ENCODE measurements around the gene NOP9.

NOP9 gene

DNA sequence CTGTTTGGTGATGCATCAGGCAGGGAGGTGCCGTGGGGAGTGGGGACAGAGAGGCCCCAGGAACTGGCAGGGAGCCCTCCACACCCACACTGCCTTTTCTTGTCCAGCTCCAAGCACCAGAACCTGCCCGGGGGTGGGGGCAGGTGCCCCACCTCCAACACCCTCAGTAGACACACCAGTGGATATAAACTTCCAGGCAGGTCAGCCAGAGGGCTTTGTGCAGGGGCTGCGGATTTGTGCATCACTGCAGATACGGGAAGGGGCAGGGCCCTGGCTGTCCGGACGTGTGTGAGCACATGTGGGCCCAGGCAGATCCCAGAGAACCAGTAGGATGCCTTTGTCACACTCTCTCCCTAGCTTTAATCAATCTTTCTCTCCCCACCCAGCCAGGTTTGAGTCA is 35.4 kb upstream of the NOP9 start:
- Histone ChIP-seq H3K27ac (ENCODE audit: low read depth, low read length) (no peak overlapping the region), H3K9me3 (ENCODE audit: control insufficient read depth, insufficient read depth, low read depth, low read length) (no peaks in the 10 kb centered on the region), H3K4me3 (ENCODE audit: low read depth, low read length) (no peak overlapping the region), H3K27me3 (ENCODE audit: control insufficient read depth, insufficient read depth, low read length) (no peaks in the 10 kb centered on the region), H3K4me1 (ENCODE audit: control insufficient read depth, insufficient read depth, low read length) (0 out of 2 replicates have a peak, but pooled peaks cover 3% of the 10 kb centered on the region), H3K9ac (ENCODE audit: low read length) (no peak overlapping the region), H3K36me3 (ENCODE audit: control insufficient read depth, insufficient read depth, low read length) (peaks cover 27% of the 10 kb centered on the region)

DNA sequence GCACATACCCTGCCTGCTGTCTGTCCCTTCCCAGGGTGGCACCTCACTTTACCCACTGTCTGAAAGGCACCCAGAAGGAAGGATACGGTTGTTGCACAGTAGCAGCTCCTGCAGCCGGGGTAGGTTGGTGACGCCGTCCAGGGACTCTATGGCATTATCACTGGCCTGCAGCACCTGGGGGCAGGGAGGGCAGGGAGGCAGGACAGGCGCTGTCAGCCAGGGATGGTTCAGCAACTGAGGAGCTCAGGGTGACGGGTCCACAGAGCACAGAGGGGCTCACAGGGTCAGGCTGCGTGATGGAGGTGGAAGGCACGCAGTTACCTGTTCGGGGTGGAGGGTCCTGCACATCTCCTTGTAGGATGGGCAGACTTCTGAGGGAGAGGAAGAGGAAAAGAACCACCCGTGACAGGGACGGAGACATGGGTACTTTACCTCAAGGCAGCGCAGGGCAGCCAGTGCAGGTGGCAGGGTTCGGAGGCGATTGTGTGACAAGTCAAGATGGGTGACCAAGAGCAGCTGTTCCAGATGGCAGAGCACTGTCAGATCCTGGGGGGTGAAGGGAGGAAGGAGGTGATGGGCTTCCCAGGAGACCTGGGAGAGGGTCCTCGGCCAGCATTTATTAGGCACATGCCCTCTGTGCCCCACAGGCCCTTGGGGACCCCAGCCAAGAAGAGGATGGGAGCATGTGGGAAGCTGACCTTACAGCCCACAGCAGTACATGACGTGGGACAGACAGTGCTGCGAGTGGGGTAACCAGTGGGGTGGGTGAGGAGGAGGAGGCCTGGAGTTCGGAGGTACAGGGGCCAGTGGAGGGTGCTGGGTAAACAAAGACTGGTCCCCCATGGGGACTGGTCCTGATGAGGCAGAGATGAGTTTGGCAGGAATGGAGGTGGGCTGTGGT is 33.1 kb upstream of the NOP9 start:
- no peaks in the 10 kb centered on the region for H3K9me3 ChIP-seq (ENCODE audit: control insufficient read depth, insufficient read depth, low read depth, low read length)
- H3K36me3 ChIP-seq (ENCODE audit: control insufficient read depth, insufficient read depth, low read length), result peaks cover 29% of the 10 kb centered on the region
- H3K4me1 ChIP-seq (ENCODE audit: control insufficient read depth, insufficient read depth, low read length), result 0 out of 2 replicates have a peak, but pooled peaks cover 3% of the 10 kb centered on the region
- no peak overlapping the region for H3K4me3 ChIP-seq (ENCODE audit: low read depth, low read length)
- no peak overlapping the region for H3K9ac ChIP-seq (ENCODE audit: low read length)
- no peak overlapping the region for H3K27ac ChIP-seq (ENCODE audit: low read depth, low read length)
- H3K27me3 ChIP-seq (ENCODE audit: control insufficient read depth, insufficient read depth, low read length), result no peaks in the 10 kb centered on the region

DNA sequence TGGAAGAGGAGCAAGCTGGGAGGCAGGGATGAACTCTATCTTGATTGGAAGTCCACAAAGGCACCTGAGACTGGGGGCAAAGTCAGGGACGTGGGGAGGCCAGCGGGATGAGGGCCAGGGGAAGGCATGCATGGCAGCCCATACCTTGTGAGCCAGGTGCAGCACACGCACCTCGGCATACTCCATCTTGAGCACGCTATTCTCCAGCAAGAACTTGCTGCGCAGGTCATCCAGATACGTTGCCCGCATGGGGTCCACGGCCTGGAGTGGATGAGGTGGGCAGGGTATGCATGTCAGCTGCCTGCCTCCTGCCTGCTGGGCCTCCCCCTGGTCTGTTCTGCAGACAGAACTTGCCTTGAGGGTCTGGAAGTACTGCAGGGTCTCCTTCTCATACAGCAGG is 32.1 kb upstream of the NOP9 start:
- H3K27me3 ChIP-seq (ENCODE audit: control insufficient read depth, insufficient read depth, low read length), result no peaks in the 10 kb centered on the region
- H3K9me3 ChIP-seq (ENCODE audit: control insufficient read depth, insufficient read depth, low read depth, low read length), result no peaks in the 10 kb centered on the region
- 0 out of 2 replicates have a peak, but pooled peaks cover 5% of the 10 kb centered on the region for H3K4me1 ChIP-seq (ENCODE audit: control insufficient read depth, insufficient read depth, low read length)
- peaks cover 29% of the 10 kb centered on the region for H3K36me3 ChIP-seq (ENCODE audit: control insufficient read depth, insufficient read depth, low read length)
- no peak overlapping the region for H3K9ac ChIP-seq (ENCODE audit: low read length)
- no peak overlapping the region for H3K4me3 ChIP-seq (ENCODE audit: low read depth, low read length)
- H3K27ac ChIP-seq (ENCODE audit: low read depth, low read length), result no peak overlapping the region

DNA sequence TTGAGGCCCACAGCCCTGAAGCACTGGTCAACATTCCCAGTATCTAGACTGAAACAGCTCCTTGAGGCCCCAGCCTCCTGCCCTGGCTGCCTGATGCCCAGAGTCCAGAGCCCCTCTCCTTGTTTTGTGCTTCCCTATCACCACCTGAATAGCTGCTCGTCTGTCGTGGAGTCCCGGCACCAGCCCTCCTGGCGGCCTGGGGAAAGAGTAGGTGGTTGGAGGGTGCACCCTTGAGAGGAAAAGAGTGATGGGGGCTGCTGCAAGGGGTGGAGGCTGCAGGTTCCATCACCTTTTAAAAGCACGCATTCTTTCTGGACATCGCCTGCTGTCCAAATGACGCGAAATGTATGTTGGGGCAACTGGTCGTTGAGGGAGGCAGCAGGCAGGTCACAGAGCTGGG is 31.4 kb upstream of the NOP9 start:
- Histone ChIP-seq H3K36me3 (ENCODE audit: control insufficient read depth, insufficient read depth, low read length) (peaks cover 29% of the 10 kb centered on the region), H3K4me1 (ENCODE audit: control insufficient read depth, insufficient read depth, low read length) (0 out of 2 replicates have a peak, but pooled peaks cover 5% of the 10 kb centered on the region), H3K9me3 (ENCODE audit: control insufficient read depth, insufficient read depth, low read depth, low read length) (no peaks in the 10 kb centered on the region), H3K27ac (ENCODE audit: low read depth, low read length) (no peak overlapping the region), H3K9ac (ENCODE audit: low read length) (no peak overlapping the region), H3K27me3 (ENCODE audit: control insufficient read depth, insufficient read depth, low read length) (no peaks in the 10 kb centered on the region), H3K4me3 (ENCODE audit: low read depth, low read length) (no peak overlapping the region)

DNA sequence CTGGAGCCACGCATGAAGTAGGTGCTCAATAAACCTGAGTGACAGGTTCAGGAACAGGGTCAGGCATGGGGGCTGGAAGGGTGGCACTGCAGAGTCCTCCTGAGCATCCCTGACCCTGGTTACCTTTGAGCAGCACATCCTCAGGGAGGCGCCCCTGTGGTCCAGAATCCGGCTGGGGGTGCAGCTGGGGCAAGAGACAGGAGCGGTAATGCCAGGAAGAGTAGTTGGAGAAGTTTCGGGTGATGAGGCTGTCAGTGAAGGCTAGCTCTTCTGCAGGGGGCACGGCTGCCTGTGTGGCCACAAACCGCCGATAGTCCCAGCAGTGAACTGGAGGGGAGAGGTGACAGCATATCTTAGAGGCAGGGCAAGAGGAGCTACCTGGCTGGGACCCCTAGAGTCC is 30.3 kb upstream of the NOP9 start:
- no peaks in the 10 kb centered on the region for H3K9me3 ChIP-seq (ENCODE audit: control insufficient read depth, insufficient read depth, low read depth, low read length)
- H3K9ac ChIP-seq (ENCODE audit: low read length), result no peak overlapping the region
- peaks cover 11% of the 10 kb centered on the region; the same call in 1 of the 2 replicates for H3K4me1 ChIP-seq (ENCODE audit: control insufficient read depth, insufficient read depth, low read length)
- no peak overlapping the region for H3K4me3 ChIP-seq (ENCODE audit: low read depth, low read length)
- no peaks in the 10 kb centered on the region for H3K27me3 ChIP-seq (ENCODE audit: control insufficient read depth, insufficient read depth, low read length)
- H3K27ac ChIP-seq (ENCODE audit: low read depth, low read length), result no peak overlapping the region
- H3K36me3 ChIP-seq (ENCODE audit: control insufficient read depth, insufficient read depth, low read length), result peaks cover 29% of the 10 kb centered on the region

DNA sequence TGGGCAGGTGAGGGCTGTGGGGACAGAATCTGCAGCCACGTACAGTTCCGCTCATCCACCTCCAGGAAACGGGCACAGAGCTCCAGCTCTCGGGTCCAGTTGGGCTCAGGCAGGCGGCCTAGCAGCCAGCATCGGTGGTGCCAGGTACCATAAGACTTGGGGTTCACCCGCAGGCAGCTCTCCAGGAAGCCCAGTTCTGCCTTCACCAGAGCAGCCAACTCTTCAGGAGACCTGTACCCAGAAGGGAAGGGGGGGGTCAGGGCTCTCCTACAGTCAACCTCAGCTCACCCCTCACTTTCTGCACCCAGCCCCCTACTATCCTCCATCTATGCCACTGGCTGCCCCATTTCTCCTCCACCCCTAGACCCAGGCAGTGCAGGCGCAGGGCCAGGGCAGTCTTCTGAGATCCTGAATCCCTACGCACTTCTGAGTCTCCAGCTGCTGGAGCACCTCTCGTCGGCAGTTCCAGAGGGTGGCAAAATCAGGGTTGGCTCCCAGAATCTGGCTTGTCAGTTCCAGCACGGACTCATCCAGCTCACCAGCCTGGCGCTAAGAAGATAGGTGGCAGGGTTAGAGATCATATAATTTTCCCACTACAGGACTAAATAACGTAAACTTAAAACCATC is 29.6 kb upstream of the NOP9 start:
- Histone ChIP-seq H3K27ac (ENCODE audit: low read depth, low read length) (no peak overlapping the region), H3K4me3 (ENCODE audit: low read depth, low read length) (no peak overlapping the region), H3K36me3 (ENCODE audit: control insufficient read depth, insufficient read depth, low read length) (peaks cover 27% of the 10 kb centered on the region), H3K9ac (ENCODE audit: low read length) (no peak overlapping the region), H3K9me3 (ENCODE audit: control insufficient read depth, insufficient read depth, low read depth, low read length) (no peaks in the 10 kb centered on the region), H3K4me1 (ENCODE audit: control insufficient read depth, insufficient read depth, low read length) (peaks cover 11% of the 10 kb centered on the region; the same call in 1 of the 2 replicates), H3K27me3 (ENCODE audit: control insufficient read depth, insufficient read depth, low read length) (no peaks in the 10 kb centered on the region)

DNA sequence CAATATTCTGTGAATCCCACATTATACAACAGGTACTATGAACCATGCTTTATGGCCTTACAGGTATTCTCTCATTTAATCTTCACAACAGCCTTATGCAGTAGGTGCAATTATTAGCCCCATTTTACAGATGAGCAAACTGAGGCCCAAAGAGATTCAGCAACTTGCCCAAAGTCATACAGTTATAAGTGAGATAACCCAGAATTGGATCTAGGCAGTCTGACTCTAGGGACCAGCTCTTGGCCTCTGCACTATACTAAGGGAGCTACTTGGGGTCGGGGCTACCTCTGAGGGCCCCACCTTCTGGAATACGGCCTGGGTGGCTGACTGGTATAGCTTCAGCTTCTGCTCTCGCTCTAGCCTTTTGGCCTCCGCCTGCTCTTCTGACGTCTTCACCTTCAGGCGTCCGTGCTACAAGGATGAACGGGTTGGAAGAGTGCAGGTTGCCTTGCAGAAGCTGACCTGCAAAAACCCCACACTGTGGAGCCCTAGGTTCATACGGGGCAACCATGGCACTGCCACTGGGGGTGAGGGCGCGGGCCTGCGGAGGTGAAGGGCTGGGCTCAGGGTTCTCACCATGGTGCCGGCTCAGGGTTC is 29.0 kb upstream of the NOP9 start:
- 0 out of 2 replicates have a peak overlapping the region, but pooled peaks have one; percentile 91 for H3K27ac ChIP-seq (ENCODE audit: low read depth, low read length)

GRCh38 chr14:24271134-24271833 is 28.4 kb upstream of the NOP9 start, which contains the start of gene RABGGTA:
Gene RABGGTA, minus strand, starts transcription at chr14:24271597. Its CDS starts 482 bp downstream, at chr14:24271115.
- H3K4me3 ChIP-seq (ENCODE audit: low read depth, low read length), result peak within 1 kb of the TSS; percentile 83
- no peaks in the 10 kb centered on the region for H3K27me3 ChIP-seq (ENCODE audit: control insufficient read depth, insufficient read depth, low read length)
- peak within 1 kb of the TSS; percentile 91 for H3K9ac ChIP-seq (ENCODE audit: low read length)
- H3K9me3 ChIP-seq (ENCODE audit: control insufficient read depth, insufficient read depth, low read depth, low read length), result no peaks in the 10 kb centered on the region
- peaks cover 22% of the 10 kb centered on the region for H3K36me3 ChIP-seq (ENCODE audit: control insufficient read depth, insufficient read depth, low read length)
- H3K27ac ChIP-seq (ENCODE audit: low read depth, low read length), result peak within 1 kb of the TSS; percentile 91
- H3K4me1 ChIP-seq (ENCODE audit: control insufficient read depth, insufficient read depth, low read length), result peaks cover 11% of the 10 kb centered on the region; the same call in 1 of the 2 replicates

More for the DNA sequence above, 29.0 kb upstream of the NOP9 start:
- Histone ChIP-seq H3K36me3 (ENCODE audit: control insufficient read depth, insufficient read depth, low read length) (peaks cover 27% of the 10 kb centered on the region), H3K4me3 (ENCODE audit: low read depth, low read length) (peak overlapping the region; percentile 83), H3K4me1 (ENCODE audit: control insufficient read depth, insufficient read depth, low read length) (peaks cover 11% of the 10 kb centered on the region; the same call in 1 of the 2 replicates), H3K9ac (ENCODE audit: low read length) (peak overlapping the region; percentile 91), H3K9me3 (ENCODE audit: control insufficient read depth, insufficient read depth, low read depth, low read length) (no peaks in the 10 kb centered on the region), H3K27me3 (ENCODE audit: control insufficient read depth, insufficient read depth, low read length) (no peaks in the 10 kb centered on the region)

GRCh38 chr14:24271834-24272263 is 27.8 kb upstream of the NOP9 start:
- Histone ChIP-seq H3K9me3 (ENCODE audit: control insufficient read depth, insufficient read depth, low read depth, low read length) (no peaks in the 10 kb centered on the region), H3K4me3 (ENCODE audit: low read depth, low read length) (peak overlapping the region; percentile 83), H3K27ac (ENCODE audit: low read depth, low read length) (no peak overlapping the region), H3K4me1 (ENCODE audit: control insufficient read depth, insufficient read depth, low read length) (peaks cover 11% of the 10 kb centered on the region; the same call in 1 of the 2 replicates), H3K9ac (ENCODE audit: low read length) (peak overlapping the region; percentile 91), H3K27me3 (ENCODE audit: control insufficient read depth, insufficient read depth, low read length) (no peaks in the 10 kb centered on the region), H3K36me3 (ENCODE audit: control insufficient read depth, insufficient read depth, low read length) (peaks cover 16% of the 10 kb centered on the region)

GRCh38 chr14:24272467-24272866 is 27.2 kb upstream of the NOP9 start:
- Histone ChIP-seq H3K9ac (ENCODE audit: low read length) (no peak overlapping the region), H3K9me3 (ENCODE audit: control insufficient read depth, insufficient read depth, low read depth, low read length) (no peaks in the 10 kb centered on the region), H3K4me3 (ENCODE audit: low read depth, low read length) (no peak overlapping the region)

More at GRCh38 chr14:24272467-24272866, 27.2 kb upstream of the NOP9 start:
- Histone ChIP-seq H3K4me1 (ENCODE audit: control insufficient read depth, insufficient read depth, low read length) (peaks cover 11% of the 10 kb centered on the region; the same call in 1 of the 2 replicates), H3K27ac (ENCODE audit: low read depth, low read length) (no peak overlapping the region), H3K27me3 (ENCODE audit: control insufficient read depth, insufficient read depth, low read length) (no peaks in the 10 kb centered on the region), H3K36me3 (ENCODE audit: control insufficient read depth, insufficient read depth, low read length) (peaks cover 10% of the 10 kb centered on the region)
